ENCODE data around the gene PER3. TPM values are rescaled to one million over a fixed set of nuclear protein-coding genes. Genes with fewer than 3 reads are reported as not detected.

Gene PER3
- total and polyA plus RNA-seq, 10 of the 15 experiments (the other 5 are each of a cell fraction or from before 2014, with no cell fraction given): 0.06 to 0.64 (median 0.13) TPM; not detected in 1

DNA sequence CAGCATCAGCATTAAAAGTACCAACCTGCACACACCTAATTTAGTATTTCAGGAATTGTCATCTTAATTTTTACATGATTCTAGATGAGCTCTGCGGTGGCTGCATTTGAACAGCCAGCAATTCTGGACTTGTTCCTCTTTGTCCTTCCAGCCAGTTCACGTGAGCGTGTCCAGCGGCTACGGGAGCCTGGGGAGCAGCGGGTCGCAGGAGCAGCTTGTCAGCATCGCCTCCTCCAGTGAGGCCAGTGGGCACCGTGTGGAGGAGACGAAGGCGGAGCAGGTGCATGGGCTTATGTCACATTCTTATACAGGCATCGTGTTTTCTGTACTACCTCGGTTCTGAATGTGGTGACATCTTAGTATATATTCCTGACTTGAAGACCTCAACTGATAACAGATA lies 25.7 kb downstream of the PER3 start (continued):
- TF ChIP-seq, protein P1, sequence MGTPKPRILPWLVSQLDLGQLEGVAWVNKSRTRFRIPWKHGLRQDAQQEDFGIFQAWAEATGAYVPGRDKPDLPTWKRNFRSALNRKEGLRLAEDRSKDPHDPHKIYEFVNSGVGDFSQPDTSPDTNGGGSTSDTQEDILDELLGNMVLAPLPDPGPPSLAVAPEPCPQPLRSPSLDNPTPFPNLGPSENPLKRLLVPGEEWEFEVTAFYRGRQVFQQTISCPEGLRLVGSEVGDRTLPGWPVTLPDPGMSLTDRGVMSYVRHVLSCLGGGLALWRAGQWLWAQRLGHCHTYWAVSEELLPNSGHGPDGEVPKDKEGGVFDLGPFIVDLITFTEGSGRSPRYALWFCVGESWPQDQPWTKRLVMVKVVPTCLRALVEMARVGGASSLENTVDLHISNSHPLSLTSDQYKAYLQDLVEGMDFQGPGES (IDR thresholded peaks at IDR 0.05): no peak
- no peak for TF ChIP-seq PML (IDR thresholded peaks at IDR 0.05; ENCODE audit: low read length)

DNA sequence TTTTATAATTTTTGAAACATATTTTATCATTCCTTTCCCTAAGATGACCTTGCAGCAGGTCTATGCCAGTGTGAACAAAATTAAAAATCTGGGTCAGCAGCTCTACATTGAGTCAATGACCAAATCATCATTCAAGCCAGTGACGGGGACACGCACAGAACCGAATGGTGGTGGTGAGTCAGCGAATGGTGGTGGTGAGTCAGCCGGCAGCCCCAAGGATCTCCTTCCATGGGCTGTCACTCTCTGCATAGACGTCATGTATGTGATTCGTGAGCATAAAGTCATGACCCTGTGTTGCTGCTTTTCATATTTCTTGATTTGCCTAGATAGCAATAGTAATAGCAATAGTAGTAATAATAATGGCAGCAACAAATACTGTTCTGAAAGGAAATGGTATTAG lies 26.3 kb downstream of the PER3 start:
- POLR2A ChIA-PET: no interaction called here
- H2AFZ ChIP-seq (ENCODE audit: control insufficient read depth, low read depth, low read length): no peak overlapping the region
- RAD21 ChIA-PET (ENCODE audit: unreplicated experiment): no interaction called here
- no peak for DNase-seq (ENCODE audit: low read depth, low spot score)
- H3K4me1 ChIP-seq (ENCODE audit: control insufficient read depth, insufficient read depth, low read length): no peaks in the 10 kb centered on the region
- no peak for ATAC-seq
- no peak overlapping the region for H3K4me3 ChIP-seq
- H3K36me3 ChIP-seq (ENCODE audit: control insufficient read depth in 2 of 2, insufficient read depth in 2 of 2, low read length in 1 of 2): no peaks in the 10 kb centered on the region
- BruUV-seq (replicated peaks): no TSS peak
- intact Hi-C loops (cut with micrococcal nuclease; ENCODE audit: unreplicated experiment): no loop called here
- no peaks in the 10 kb centered on the region for H3K79me2 ChIP-seq (ENCODE audit: control insufficient read depth, insufficient read depth, low read length)
- H3K4me2 ChIP-seq (ENCODE audit: control insufficient read depth, insufficient read depth): no peak overlapping the region
- in situ Hi-C loops (cut with MboI): no loop called here
- peaks cover 7% of the 10 kb centered on the region; the same call in 2 of the 3 replicates for H3K9me3 ChIP-seq (replicated peaks; ENCODE audit: control insufficient read depth, insufficient read depth, low read length)
- TF ChIP-seq RB1 (IDR thresholded peaks at IDR 0.05; ENCODE audit: borderline replicate concordance): no peak
- TF ChIP-seq, protein P2, sequence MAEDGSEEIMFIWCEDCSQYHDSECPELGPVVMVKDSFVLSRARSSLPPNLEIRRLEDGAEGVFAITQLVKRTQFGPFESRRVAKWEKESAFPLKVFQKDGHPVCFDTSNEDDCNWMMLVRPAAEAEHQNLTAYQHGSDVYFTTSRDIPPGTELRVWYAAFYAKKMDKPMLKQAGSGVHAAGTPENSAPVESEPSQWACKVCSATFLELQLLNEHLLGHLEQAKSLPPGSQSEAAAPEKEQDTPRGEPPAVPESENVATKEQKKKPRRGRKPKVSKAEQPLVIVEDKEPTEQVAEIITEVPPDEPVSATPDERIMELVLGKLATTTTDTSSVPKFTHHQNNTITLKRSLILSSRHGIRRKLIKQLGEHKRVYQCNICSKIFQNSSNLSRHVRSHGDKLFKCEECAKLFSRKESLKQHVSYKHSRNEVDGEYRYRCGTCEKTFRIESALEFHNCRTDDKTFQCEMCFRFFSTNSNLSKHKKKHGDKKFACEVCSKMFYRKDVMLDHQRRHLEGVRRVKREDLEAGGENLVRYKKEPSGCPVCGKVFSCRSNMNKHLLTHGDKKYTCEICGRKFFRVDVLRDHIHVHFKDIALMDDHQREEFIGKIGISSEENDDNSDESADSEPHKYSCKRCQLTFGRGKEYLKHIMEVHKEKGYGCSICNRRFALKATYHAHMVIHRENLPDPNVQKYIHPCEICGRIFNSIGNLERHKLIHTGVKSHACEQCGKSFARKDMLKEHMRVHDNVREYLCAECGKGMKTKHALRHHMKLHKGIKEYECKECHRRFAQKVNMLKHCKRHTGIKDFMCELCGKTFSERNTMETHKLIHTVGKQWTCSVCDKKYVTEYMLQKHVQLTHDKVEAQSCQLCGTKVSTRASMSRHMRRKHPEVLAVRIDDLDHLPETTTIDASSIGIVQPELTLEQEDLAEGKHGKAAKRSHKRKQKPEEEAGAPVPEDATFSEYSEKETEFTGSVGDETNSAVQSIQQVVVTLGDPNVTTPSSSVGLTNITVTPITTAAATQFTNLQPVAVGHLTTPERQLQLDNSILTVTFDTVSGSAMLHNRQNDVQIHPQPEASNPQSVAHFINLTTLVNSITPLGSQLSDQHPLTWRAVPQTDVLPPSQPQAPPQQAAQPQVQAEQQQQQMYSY (CRISPR knock-in tag; IDR thresholded peaks at IDR 0.05): no peak
- no peaks in the 10 kb centered on the region for H3K27me3 ChIP-seq (replicated peaks in 1 of 2; ENCODE audit: control insufficient read depth in 2 of 2, insufficient read depth in 2 of 2, low read length in 1 of 2)
- SMC1A ChIA-PET (ENCODE audit: uncharacterized antibody, unreplicated experiment): interaction anchor here (1.3 kb wide), 1 partner anchor 58 kb away, joined by 3 read pairs; no protein-coding TSS in a partner anchor
- WGBS (ENCODE audit: insufficient coverage, insufficient replicate concordance, low lambda C conversion rate, missing lambda C conversion rate): 66% methylated on average over 7 of the region's 7 CpGs
- no peak for FAIRE-seq
- H3K9ac ChIP-seq (ENCODE audit: control insufficient read depth, insufficient read depth, low read length): no peak overlapping the region
- no peak overlapping the region for H3K27ac ChIP-seq (ENCODE audit: control insufficient read depth, insufficient read depth)
- CTCF ChIA-PET: interaction anchor here (2.3 kb wide), 1 partner anchor 94 kb away, joined by 7 read pairs; no protein-coding TSS in a partner anchor
- no peaks in the 10 kb centered on the region; the same call in 1 of the 2 replicates for H4K20me1 ChIP-seq (ENCODE audit: control insufficient read depth, insufficient read depth)
